PFSK-1 (cell line): Measurements from ENCODE around the gene S100A13.

Experiments used
- SIN3A ChIP-seq: IDR thresholded peaks from 2 replicates; pipeline ENCODE4 v1.6.1; 2012; ENCODE audit warnings: mild to moderate bottlenecking, low read length, moderate library complexity, borderline replicate concordance; ENCODE audit not compliant: insufficient read depth
- TF ChIP-seq, protein P1 (sequence below), 2 experiments: IDR thresholded peaks; 2 replicates each; pipeline versions ENCODE4 v1.6.1 to v1.8.0; 2011 to 2012; ENCODE audit warnings: low read depth in 2 of 2, low read length in 2 of 2, control low read depth in 1 of 2, inconsistent platforms in 1 of 2, mild to moderate bottlenecking in 1 of 2, moderate library complexity in 1 of 2; ENCODE audit not compliant: insufficient read depth in 1 of 2

DNA sequence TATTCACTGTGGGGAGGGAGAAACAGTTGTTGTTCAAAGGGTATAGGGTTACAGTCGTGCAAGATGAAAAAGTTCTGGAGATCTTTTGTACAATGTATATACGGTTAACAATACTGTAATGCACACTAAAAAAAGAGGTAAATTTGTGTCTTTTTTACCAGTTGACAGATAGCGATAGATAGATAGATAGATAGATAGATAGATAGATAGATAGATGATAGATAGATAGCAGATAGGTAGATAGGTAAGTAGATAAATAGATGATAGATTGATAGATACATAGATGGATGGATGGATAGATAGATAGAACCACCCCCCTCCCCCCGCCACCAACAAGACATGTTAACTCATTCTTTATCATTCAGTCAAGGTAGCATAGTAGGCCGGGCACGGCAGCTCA, 24.6 kb downstream of the S100A13 start:
- TF ChIP-seq, protein P1, sequence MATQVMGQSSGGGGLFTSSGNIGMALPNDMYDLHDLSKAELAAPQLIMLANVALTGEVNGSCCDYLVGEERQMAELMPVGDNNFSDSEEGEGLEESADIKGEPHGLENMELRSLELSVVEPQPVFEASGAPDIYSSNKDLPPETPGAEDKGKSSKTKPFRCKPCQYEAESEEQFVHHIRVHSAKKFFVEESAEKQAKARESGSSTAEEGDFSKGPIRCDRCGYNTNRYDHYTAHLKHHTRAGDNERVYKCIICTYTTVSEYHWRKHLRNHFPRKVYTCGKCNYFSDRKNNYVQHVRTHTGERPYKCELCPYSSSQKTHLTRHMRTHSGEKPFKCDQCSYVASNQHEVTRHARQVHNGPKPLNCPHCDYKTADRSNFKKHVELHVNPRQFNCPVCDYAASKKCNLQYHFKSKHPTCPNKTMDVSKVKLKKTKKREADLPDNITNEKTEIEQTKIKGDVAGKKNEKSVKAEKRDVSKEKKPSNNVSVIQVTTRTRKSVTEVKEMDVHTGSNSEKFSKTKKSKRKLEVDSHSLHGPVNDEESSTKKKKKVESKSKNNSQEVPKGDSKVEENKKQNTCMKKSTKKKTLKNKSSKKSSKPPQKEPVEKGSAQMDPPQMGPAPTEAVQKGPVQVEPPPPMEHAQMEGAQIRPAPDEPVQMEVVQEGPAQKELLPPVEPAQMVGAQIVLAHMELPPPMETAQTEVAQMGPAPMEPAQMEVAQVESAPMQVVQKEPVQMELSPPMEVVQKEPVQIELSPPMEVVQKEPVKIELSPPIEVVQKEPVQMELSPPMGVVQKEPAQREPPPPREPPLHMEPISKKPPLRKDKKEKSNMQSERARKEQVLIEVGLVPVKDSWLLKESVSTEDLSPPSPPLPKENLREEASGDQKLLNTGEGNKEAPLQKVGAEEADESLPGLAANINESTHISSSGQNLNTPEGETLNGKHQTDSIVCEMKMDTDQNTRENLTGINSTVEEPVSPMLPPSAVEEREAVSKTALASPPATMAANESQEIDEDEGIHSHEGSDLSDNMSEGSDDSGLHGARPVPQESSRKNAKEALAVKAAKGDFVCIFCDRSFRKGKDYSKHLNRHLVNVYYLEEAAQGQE (IDR thresholded peaks at IDR 0.05; ENCODE audit: insufficient read depth in 1 of 2, low read depth in 2 of 2, low read length in 2 of 2): no peak
- no peak for TF ChIP-seq SIN3A
